IMR-90 (cell line): ENCODE results near the gene GOLGA8N.

ENCODE experiments used
- BHLHE40 ChIP-seq: fragments of 150-350 bp; IDR thresholded peaks from 2 replicates; pipeline ENCODE4 v1.6.1; 2016; ENCODE audit warnings: mild to moderate bottlenecking, low read depth, low read length
- CTCF ChIP-seq: conservative IDR thresholded peaks from 2 replicates; pipeline ENCODE4 v1.5.1; 2012; ENCODE audit warnings: mild to moderate bottlenecking, low read depth, low read length, improper control_type of control experiment
- MXI1 ChIP-seq: IDR thresholded peaks from 2 replicates; pipeline ENCODE4 v1.6.1; 2012; ENCODE audit warnings: low read depth, mild to moderate bottlenecking, low read length, moderate library complexity, borderline replicate concordance
- POLR2A ChIP-seq: IDR thresholded peaks from 2 replicates; pipeline ENCODE4 v1.6.1; 2012; ENCODE audit warnings: mild to moderate bottlenecking, low read depth, low read length
- RCOR1 ChIP-seq: IDR thresholded peaks from 2 replicates; pipeline ENCODE4 v1.6.1; 2012; ENCODE audit warnings: mild to moderate bottlenecking, low read length, improper control_type of control experiment; ENCODE audit not compliant: insufficient replicate concordance
- RFX5 ChIP-seq: IDR thresholded peaks from 2 replicates; pipeline ENCODE4 v1.8.0; 2012; ENCODE audit warnings: low read depth, mild to moderate bottlenecking, low read length, moderate library complexity

GRCh38 chr15:32651229-32651837, 58.1 kb downstream of the GOLGA8N start:
- TF ChIP-seq RFX5 (no peak), POLR2A (no peak), BHLHE40 (no peak), CTCF (peak; percentile 92), RCOR1 (no peak), MXI1 (no peak)
